Ascending aorta (tissue), 2 donors: ENCODE measurements around the gene WWP2. TPM values are rescaled to one million over a fixed set of nuclear protein-coding genes. Genes with fewer than 3 reads are reported as not detected.

Source experiments
- DNase-seq, 2 donors: peaks; one replicate each; pipeline ENCODE4 v3.0.0-alpha.2; 2019; ENCODE audit warnings: low spot score in 2 of 2
- H3K27ac ChIP-seq, 2 donors: fragments of 200-600 bp; sonication (generic); one replicate each; pipeline ENCODE4 v1.5.1; 2016 to 2017; ENCODE audit warnings: mild to moderate bottlenecking in 1 of 2
- H3K27me3 ChIP-seq: fragments of 200-600 bp; sonication (generic); one replicate; pipeline ENCODE4 v1.5.1; 2017
- H3K36me3 ChIP-seq, 2 donors: fragments of 200-600 bp; sonication (generic); one replicate each; pipeline ENCODE4 v1.5.1; 2016
- H3K4me1 ChIP-seq, 2 donors: fragments of 200-600 bp; sonication (generic); one replicate each; pipeline ENCODE4 v1.5.1; 2016 to 2017; ENCODE audit warnings: mild to moderate bottlenecking in 1 of 2
- H3K4me3 ChIP-seq, 2 donors: fragments of 200-600 bp; sonication (generic); one replicate each; pipeline ENCODE4 v1.5.1; 2016 to 2017; ENCODE audit warnings: mild to moderate bottlenecking in 1 of 2
- H3K9me3 ChIP-seq, 2 donors: fragments of 200-600 bp; sonication (generic); one replicate each; pipeline ENCODE4 v1.5.1; 2016
- CTCF ChIP-seq, 3 experiments: fragments of 200-600 bp in 2 of 3; fragments of 450-650 bp in 1 of 3; sonication (generic) in 2 of 3; IDR thresholded peaks; one replicate each; pipeline ENCODE4 v1.5.1; 2016 to 2019; ENCODE audit warnings: antibody characterized with exemption in 3 of 3, mild to moderate bottlenecking in 1 of 3, moderate library complexity in 1 of 3
- intact Hi-C: fragments of 100-400 bp; cut with DNase I; formaldehyde crosslinking; loops from one replicate; pipeline ENCODE4 v1.15.1; 2023
- total RNA-seq: library from RNA; depleted of rRNA; stranded (reverse); fragments of >200 nt; gene quantifications from one replicate; pipeline ENCODE4 v1.1.0, GENCODE V29; 2016

Gene WWP2
- total RNA-seq = 71.2 TPM

- TF ChIP-seq CTCF (IDR thresholded peaks at IDR 0.05) = no peak
- intact Hi-C loops = no loop called here
- Histone ChIP-seq H3K9me3 (no peaks in the 10 kb centered on the region), H3K4me1 (peaks cover 0 to 15% of the 10 kb centered on the region in 2 donors), H3K27me3 (no peaks in the 10 kb centered on the region), H3K4me3 (peak within 1 kb of the TSS; percentile 86 to 87), H3K27ac (peak within 1 kb of the TSS; percentile 86 to 92), H3K36me3 (no peaks in the 10 kb centered on the region)
- DNase-seq = peak in 1 of 2 donors; percentile 84
Observed at GRCh38 chr16:69761983-69762813, at the start of gene WWP2. Gene WWP2 (plus strand): TSS chr16:69762332. CDS start chr16:69787011, 24,679 bp downstream.

- TF ChIP-seq CTCF (IDR thresholded peaks at IDR 0.05) = no peak
- Histone ChIP-seq H3K27me3 (no peaks in the 10 kb centered on the region), H3K4me3 (no peak overlapping the region), H3K4me1 (peaks cover 0 to 15% of the 10 kb centered on the region in 2 donors), H3K9me3 (no peaks in the 10 kb centered on the region), H3K27ac (no peak overlapping the region), H3K36me3 (peaks cover 26 to 67% of the 10 kb centered on the region in 2 donors)
- DNase-seq = no peak
- intact Hi-C loops = no loop called here
Observed at GRCh38 chr16:69712914-69713581, 49.1 kb upstream of the WWP2 start.

- no peak for TF ChIP-seq CTCF (IDR thresholded peaks at IDR 0.05)
- no peak for DNase-seq
- no peaks in the 10 kb centered on the region for H3K4me1 ChIP-seq
- no peaks in the 10 kb centered on the region for H3K9me3 ChIP-seq
- H3K27ac ChIP-seq = no peak overlapping the region
- no peak overlapping the region for H3K4me3 ChIP-seq
- peaks cover 26 to 60% of the 10 kb centered on the region in 2 donors for H3K36me3 ChIP-seq
- intact Hi-C loops = no loop called here
- H3K27me3 ChIP-seq = no peaks in the 10 kb centered on the region
Observed at GRCh38 chr16:69717066-69717465, 45.1 kb upstream of the WWP2 start.

- DNase-seq = no peak
- Histone ChIP-seq H3K36me3 (peaks cover 21 to 49% of the 10 kb centered on the region in 2 donors), H3K27me3 (no peaks in the 10 kb centered on the region), H3K4me3 (no peak overlapping the region), H3K4me1 (no peaks in the 10 kb centered on the region), H3K9me3 (no peaks in the 10 kb centered on the region), H3K27ac (no peak overlapping the region)
- no peak for TF ChIP-seq CTCF (IDR thresholded peaks at IDR 0.05)
- intact Hi-C loops = no loop called here
Observed at GRCh38 chr16:69718111-69718764, 43.9 kb upstream of the WWP2 start.

- TF ChIP-seq CTCF (IDR thresholded peaks at IDR 0.05) = no peak
- H3K27ac ChIP-seq = no peak overlapping the region
- peaks cover 13 to 24% of the 10 kb centered on the region in 2 donors for H3K36me3 ChIP-seq
- intact Hi-C loops = no loop called here
- H3K4me3 ChIP-seq = no peak overlapping the region
- peaks cover 0 to 8% of the 10 kb centered on the region in 2 donors for H3K4me1 ChIP-seq
- H3K9me3 ChIP-seq = no peaks in the 10 kb centered on the region
- DNase-seq = peak in 1 of 2 donors; percentile 40
- H3K27me3 ChIP-seq = no peaks in the 10 kb centered on the region
Observed at GRCh38 chr16:69720822-69721430, 41.2 kb upstream of the WWP2 start.
